Endometrial microvascular endothelial cells (primary cell): ENCODE results near the gene LLCFC1. TPM values are rescaled to one million over a fixed set of nuclear protein-coding genes. Genes with fewer than 3 reads are reported as not detected.
"Not testable (repeated sequence)": the region's sequence is repeated elsewhere in the genome, so short reads cannot be mapped to it uniquely, and the experiment has no call there.

ENCODE experiments used
- in situ Hi-C: cut with HindIII; loops from 2 replicates; pipeline ENCODE4 v1.10.0; 2017; ENCODE audit warnings: low sequenced_read_pairs, low pct_unique_long_range_greater_than_20kb; ENCODE audit errors: inconsistent ontology term
- total RNA-seq: library from RNA; depleted of rRNA; stranded (reverse); fragments of >200 nt; gene quantifications from one replicate; pipeline ENCODE4 v1.2.3, GENCODE V29; 2015; ENCODE audit errors: inconsistent ontology term

Gene LLCFC1
- total RNA-seq, 1 donor from 2014 or later, result not detected

DNA sequence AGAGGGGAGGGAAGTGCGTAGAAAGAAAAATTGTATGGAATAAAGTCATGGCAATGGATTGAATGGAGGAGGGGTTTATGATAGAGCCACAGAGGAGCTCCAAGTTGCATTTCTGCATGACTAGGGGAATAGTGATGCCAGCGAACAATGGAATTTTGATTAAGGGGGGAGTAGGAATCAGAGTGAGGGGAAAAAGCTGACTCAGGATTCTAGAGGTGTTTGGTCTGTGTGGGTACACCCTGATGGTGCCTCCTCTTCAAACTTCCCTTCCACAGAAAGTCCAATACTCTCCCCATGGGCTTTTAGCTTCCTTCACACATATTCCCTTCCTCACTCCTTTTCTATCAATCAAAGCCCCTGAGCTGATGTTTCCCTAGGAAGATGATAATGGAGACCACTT is 24.7 kb downstream of the LLCFC1 start:
- in situ Hi-C loops, result no loop called here

DNA sequence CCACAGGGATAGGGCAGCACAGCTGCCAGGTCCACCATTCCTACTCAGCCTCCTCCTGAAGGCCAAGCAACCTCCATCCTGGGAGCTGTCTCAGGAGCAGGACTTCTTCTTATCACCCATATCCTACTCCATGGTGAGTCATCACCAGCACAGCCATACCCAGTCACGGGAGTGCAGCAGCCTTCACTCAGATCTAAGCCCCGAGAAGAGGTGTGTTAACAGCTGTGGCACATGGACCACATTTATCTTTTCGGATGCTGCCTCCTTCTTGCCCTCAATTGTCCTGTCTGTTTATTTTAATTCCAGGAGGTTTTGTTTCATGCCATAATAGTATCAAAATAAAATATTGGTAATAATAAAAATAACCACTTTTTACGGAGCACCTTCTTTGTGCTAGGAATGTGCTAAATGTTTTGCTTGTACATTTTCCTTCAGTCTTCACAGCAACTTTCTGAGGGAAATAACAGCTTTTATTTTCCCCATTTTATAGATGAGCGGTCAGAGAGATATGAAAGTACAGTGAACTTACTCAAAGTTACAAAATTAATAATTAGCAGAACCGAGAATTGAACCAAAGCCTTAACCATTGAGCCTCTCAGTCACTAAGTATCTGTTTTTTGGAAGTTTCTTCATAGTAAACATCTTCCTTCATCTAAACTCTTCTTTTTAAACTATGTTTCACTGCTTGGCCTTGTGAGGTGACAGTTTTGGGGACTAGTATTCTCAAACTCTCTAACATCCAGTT is 25.4 kb downstream of the LLCFC1 start:
- in situ Hi-C loops, result no loop called here

DNA sequence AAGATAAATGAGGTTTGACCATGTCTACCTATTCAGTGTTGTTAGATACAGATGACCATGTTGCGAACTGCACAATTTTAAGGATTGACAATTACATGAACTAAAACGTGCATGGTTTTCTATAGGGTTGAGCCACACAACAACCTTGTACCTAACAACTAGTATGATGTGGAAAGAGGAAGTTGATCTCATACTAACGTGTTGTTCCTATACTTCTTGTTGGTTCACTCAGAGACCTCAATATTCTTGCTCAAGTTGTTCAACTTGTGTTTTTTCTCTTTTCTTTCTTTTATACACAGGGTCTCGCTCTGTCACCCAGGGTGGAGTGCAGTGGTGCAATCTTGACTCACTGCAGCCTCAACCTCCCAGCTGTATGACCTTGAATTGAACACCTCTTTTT is 28.9 kb downstream of the LLCFC1 start:
- in situ Hi-C loops, result no loop called here

GRCh38 chr7:142969183-142969582 is 29.9 kb downstream of the LLCFC1 start:
- in situ Hi-C loops, result no loop called here

- in situ Hi-C loops, result no loop called here
These were observed 35.3 kb downstream of the LLCFC1 start for GRCh38 chr7:142974626-142975025.

DNA sequence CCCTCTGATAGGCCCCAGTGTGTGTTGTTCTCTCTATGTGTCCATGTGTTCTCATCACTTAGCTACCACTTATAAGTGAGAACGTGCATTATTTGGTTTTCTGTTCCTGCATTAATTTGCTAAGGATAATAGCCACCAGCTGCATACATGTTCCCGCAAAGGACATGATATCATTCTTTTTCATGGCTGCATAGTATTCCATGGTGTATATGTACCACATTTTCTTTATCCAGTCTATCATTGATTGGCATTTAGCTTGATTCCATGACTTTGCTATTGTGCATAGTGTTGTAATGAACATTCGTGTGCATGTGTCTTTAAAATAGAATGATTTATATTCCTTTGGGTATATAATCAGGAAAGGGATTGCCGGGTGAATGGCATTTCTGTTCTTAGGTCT is 39.1 kb downstream of the LLCFC1 start:
- in situ Hi-C loops, result not testable (repeated sequence)

DNA sequence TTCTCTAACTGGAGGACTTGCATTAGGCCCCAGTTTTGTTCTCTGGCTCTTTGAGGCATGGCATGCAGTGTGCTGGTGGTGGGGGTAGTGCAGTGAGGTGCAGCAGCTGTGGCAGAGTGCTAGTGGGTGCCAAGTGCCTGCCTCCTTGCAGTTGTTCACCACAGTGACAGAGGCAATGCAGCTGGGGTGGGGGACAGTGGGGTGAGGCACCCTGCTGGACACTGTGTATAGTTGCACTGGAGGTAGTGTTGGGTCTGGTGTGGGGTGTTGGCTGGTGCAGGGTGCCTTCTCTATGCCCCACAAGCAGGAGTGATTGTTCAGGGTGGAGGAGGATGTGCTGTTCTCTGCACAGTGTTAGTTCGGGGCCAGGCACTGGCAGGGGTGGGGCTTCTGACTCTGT is 44.5 kb downstream of the LLCFC1 start:
- in situ Hi-C loops, result no loop called here

DNA sequence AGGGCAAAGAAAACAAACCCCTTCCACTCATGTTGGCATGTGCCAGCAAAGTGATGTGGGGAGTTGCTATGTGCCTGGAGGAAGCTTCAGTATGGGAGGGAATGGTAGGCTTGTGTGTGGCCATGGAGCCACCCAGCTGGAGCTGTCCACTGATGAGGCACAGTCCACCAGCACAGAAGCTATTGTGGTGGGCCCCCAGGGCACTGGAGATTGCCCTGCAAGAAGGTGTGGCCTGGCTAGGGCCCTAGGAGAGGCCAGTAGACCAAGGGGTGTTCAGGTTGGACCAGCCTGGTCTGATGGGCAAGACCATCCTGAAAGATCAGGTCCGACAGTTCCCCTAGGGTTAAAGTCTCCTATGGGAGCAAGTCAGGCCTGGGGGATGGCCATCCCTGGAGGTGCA is 45.0 kb downstream of the LLCFC1 start:
- in situ Hi-C loops, result no loop called here

Other genes with a start within 250 kb of the LLCFC1 start
- not detected for gene PRSS1, start 190.0 kb upstream of the LLCFC1 start, total RNA-seq
- gene PRSS2, start 168.5 kb upstream of the LLCFC1 start, total RNA-seq, result not detected
- gene EPHB6, start 84.4 kb upstream of the LLCFC1 start, total RNA-seq, result not detected
- not detected for gene TRPV6, start 53.7 kb upstream of the LLCFC1 start, total RNA-seq
- gene TRPV5, start 5.7 kb upstream of the LLCFC1 start, total RNA-seq, result not detected
- not detected for gene KEL, start 22.9 kb downstream of the LLCFC1 start, total RNA-seq
- not detected for gene OR9A2, start 87.6 kb downstream of the LLCFC1 start, total RNA-seq
- not detected for gene OR6V1, start 112.9 kb downstream of the LLCFC1 start, total RNA-seq
- gene PIP, start 192.6 kb downstream of the LLCFC1 start, total RNA-seq, result not detected
- gene TAS2R39, start 243.9 kb downstream of the LLCFC1 start, total RNA-seq, result not detected